Measurements from ENCODE around the gene KDM2A.
"Not testable (repeated sequence)": the region's sequence is repeated elsewhere in the genome, so short reads cannot be mapped to it uniquely, and the experiment has no call there.

KDM2A gene

GRCh38 chr11:67160045-67160444, 41.0 kb downstream of the KDM2A start:
- H3K4me3 ChIP-seq (ENCODE audit: low read depth, low read length): no peak overlapping the region
- no peak for TF ChIP-seq MAX (IDR thresholded peaks at IDR 0.05; ENCODE audit: low read depth, low read length)
- DNase-seq (ENCODE audit: low read depth): no peak

GRCh38 chr11:67160872-67161783, 42.1 kb downstream of the KDM2A start:
- TF ChIP-seq POLR2A (IDR thresholded peaks at IDR 0.05; ENCODE audit: extremely low read depth, insufficient read length): no peak
- no peak for TF ChIP-seq MAX (IDR thresholded peaks at IDR 0.05; ENCODE audit: low read depth, low read length)
- TF ChIP-seq CTCF (IDR thresholded peaks at IDR 0.05; ENCODE audit: low read depth, low read length): no peak
- TF ChIP-seq MYC (IDR thresholded peaks at IDR 0.05; ENCODE audit: low read depth, low read length): no peak
- no peak for DNase-seq (ENCODE audit: low read depth)
- H3K4me3 ChIP-seq (ENCODE audit: low read depth, low read length): no peak overlapping the region

- TF ChIP-seq POLR2A (IDR thresholded peaks at IDR 0.05; ENCODE audit: extremely low read depth, insufficient read length) (no peak), CTCF (IDR thresholded peaks at IDR 0.05; ENCODE audit: low read depth, low read length) (no peak), MYC (IDR thresholded peaks at IDR 0.05; ENCODE audit: low read depth, low read length) (no peak), MAX (IDR thresholded peaks at IDR 0.05; ENCODE audit: low read depth, low read length) (no peak)
- DNase-seq (ENCODE audit: low read depth): no peak
- no peak overlapping the region for H3K4me3 ChIP-seq (ENCODE audit: low read depth, low read length)
Measured at GRCh38 chr11:67163006-67163405, 43.9 kb downstream of the KDM2A start.

GRCh38 chr11:67165623-67166022, 46.6 kb downstream of the KDM2A start:
- DNase-seq (ENCODE audit: low read depth): no peak
- TF ChIP-seq POLR2A (IDR thresholded peaks at IDR 0.05; ENCODE audit: extremely low read depth, insufficient read length): no peak
- no peak for TF ChIP-seq MAX (IDR thresholded peaks at IDR 0.05; ENCODE audit: low read depth, low read length)
- no peak for TF ChIP-seq MYC (IDR thresholded peaks at IDR 0.05; ENCODE audit: low read depth, low read length)
- no peak for TF ChIP-seq CTCF (IDR thresholded peaks at IDR 0.05; ENCODE audit: low read depth, low read length)
- no peak overlapping the region for H3K4me3 ChIP-seq (ENCODE audit: low read depth, low read length)

GRCh38 chr11:67167091-67167490, 48.0 kb downstream of the KDM2A start:
- no peak overlapping the region for H3K4me3 ChIP-seq (ENCODE audit: low read depth, low read length)
- no peak for DNase-seq (ENCODE audit: low read depth)
- TF ChIP-seq POLR2A (IDR thresholded peaks at IDR 0.05; ENCODE audit: extremely low read depth, insufficient read length): no peak
- no peak for TF ChIP-seq MYC (IDR thresholded peaks at IDR 0.05; ENCODE audit: low read depth, low read length)
- no peak for TF ChIP-seq CTCF (IDR thresholded peaks at IDR 0.05; ENCODE audit: low read depth, low read length)
- no peak for TF ChIP-seq MAX (IDR thresholded peaks at IDR 0.05; ENCODE audit: low read depth, low read length)

- DNase-seq (ENCODE audit: low read depth): no peak
- H3K4me3 ChIP-seq (ENCODE audit: low read depth, low read length): no peak overlapping the region
- TF ChIP-seq CTCF (IDR thresholded peaks at IDR 0.05; ENCODE audit: low read depth, low read length): no peak
- no peak for TF ChIP-seq POLR2A (IDR thresholded peaks at IDR 0.05; ENCODE audit: extremely low read depth, insufficient read length)
- TF ChIP-seq MYC (IDR thresholded peaks at IDR 0.05; ENCODE audit: low read depth, low read length): no peak
- TF ChIP-seq MAX (IDR thresholded peaks at IDR 0.05; ENCODE audit: low read depth, low read length): no peak
Measured at GRCh38 chr11:67167719-67168118, 48.7 kb downstream of the KDM2A start.

- not testable (repeated sequence) for H3K4me3 ChIP-seq (ENCODE audit: low read depth, low read length)
Measured at GRCh38 chr11:67168911-67169310, 49.8 kb downstream of the KDM2A start.

More at GRCh38 chr11:67168911-67169310, 49.8 kb downstream of the KDM2A start:
- DNase-seq (ENCODE audit: low read depth): not testable (repeated sequence)

Measured in NB4 (cell line).